GM18909 (cell line): ENCODE results near the gene NCEH1.
"Not testable (repeated sequence)": the region's sequence is repeated elsewhere in the genome, so short reads cannot be mapped to it uniquely, and the experiment has no call there.

ENCODE experiments used
- ATAC-seq: cut with Tn5 transposase; IDR thresholded peaks from one replicate; pipeline ENCODE4 v1.9.1; 2021; ENCODE audit warnings: mild to moderate bottlenecking; ENCODE audit not compliant: unreplicated experiment, poor library complexity

The NCEH1 gene

DNA sequence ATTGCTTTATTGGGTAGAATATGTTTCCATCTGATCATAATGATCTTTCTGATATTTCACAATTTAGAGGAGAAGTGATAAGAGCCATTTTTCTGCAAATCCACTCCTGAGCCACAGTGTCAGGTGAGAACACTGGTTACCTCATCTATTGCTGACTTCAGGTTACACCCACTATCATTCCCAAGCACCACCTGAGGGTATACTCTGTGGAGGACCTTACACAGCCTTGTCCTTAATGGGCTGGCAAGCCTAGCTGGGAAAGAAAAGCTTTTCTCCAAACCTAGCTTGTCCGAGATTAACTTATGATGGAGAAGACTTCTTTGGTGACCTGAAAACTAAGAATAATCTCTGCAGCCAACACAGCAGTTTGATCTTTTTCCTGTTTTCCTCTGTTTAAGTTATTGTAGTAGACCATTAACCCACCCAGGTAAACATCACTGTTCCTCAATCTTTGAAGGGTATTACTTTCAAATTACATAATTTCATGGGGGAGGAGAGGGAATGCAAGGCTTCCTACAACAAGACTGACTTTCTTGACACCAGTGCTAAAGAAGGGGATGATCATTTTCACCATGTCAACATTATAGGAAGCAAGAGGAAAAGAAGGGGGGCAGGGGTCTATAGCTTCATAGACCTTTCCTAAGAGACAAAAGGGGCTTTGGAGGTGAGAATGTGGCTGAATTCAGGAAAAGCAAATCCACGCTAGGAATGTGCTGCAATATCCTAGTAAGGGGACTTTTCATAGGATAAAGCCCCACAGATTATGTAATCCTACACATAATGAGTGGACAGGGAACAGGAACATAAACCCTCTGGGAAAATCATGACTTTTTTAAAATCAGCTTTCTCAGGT is 1.7 kb downstream of the NCEH1 start:
- no peak for ATAC-seq

DNA sequence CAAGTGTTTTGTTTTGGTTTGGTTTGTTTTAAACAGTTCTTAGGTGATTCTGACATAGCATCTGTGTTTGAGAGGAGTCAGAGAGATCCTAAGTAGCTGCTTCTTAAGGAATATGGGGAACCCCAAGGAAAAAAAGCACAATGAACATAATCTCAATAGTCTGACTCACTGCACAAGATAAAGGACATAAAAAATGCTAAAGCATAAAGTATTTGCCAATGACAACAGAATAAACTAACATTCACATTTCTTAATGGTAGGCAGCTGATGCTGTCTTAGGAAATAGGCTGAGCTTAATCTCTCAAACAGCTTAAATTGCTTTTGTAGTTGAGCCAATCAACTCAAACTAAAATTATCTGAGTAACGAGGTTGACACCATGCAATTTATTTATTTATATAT is 2.9 kb downstream of the NCEH1 start:
- no peak for ATAC-seq

DNA sequence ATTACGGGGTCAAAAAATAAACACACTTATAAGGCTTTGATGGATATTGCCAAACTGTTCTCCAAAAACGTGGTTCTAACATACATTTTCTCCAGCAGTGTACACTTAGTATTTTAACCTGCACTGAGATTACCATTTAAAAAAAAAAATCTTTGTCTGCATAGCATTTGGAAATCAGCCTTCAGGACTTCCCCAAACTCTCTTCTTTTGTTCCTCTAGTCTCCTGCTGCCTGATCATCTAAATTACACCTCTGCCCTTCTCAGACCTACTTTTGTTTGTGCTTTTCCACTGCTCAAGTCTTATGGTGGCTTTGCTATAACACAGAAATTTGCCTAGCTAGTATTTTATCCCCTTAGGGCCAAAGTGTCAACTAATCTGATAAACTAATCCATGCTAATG is 3.8 kb downstream of the NCEH1 start:
- no peak for ATAC-seq

DNA sequence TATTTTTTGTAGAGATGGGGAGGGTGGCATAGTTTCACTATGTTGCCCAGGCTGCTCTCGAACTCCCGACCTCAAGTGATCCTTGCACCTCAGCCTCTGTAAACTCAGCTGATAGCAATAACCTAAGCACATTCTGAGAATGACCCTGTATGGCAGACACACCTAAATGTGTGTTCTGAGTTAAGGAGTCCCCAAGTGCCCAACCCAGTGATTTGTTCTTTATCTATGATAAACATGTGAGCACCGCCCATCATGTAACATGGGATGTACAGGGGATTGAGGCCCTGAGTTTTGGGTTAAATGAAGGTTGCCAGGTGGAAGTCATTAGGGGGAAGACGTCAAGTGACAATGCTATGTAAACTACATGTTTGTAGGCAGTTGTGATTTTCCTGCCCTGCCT is 5.7 kb downstream of the NCEH1 start:
- no peak for ATAC-seq

DNA sequence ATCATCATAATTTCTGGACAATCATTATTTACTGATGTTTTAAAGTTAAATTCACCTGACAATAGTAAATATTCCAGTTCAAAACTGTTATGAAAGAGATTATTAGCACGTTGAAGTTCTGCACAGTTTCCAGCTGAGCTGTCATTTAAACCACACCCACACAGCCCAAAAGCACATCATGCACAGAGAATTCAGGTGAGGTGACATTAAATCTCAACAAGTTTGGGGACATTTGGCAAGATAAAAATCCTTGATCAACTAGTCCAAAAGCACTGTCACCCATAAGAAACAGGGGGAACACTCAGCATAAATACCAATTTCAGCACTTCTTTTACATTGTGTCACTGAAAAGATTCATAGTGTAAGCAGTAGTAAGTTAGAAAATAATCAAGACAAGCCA is 6.9 kb downstream of the NCEH1 start:
- no peak for ATAC-seq

DNA sequence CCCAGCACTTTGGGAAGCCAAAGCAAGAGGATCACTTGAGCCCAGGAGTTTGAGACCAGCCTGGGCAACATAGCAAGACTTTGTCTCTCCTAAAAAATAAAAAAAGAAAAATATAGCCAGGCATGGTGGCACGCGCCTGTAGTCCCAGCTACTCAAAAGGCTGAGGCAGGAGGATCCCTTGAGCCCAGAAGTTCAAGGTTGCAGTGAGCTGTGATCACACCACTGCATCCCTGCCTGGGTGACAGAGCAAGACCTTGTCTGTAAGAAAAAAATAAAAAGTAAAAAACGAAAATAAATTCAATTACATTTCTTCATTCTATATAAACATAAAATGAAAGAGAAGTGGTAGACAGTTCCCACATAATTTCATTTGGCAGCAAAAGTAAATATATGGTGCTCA is 8.1 kb downstream of the NCEH1 start:
- not testable (repeated sequence) for ATAC-seq

DNA sequence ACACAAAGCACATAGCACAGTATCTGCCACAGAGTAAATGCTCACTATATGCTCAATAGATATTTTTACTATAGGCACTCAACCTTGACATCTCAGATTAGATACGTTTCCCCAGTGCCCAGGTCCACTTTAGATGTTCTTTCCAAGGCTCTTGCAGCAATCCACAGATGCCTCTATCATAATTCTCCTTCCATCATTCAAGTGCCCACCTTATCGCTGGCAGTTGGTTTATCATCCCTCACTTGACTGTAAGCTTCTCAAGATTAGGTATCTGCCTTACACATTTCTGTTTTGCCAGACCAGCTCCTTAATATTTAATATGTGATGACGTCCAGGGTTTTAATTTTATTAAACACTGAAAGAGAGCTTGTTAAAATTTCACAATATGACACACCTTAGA is 8.6 kb downstream of the NCEH1 start:
- ATAC-seq, result no peak

DNA sequence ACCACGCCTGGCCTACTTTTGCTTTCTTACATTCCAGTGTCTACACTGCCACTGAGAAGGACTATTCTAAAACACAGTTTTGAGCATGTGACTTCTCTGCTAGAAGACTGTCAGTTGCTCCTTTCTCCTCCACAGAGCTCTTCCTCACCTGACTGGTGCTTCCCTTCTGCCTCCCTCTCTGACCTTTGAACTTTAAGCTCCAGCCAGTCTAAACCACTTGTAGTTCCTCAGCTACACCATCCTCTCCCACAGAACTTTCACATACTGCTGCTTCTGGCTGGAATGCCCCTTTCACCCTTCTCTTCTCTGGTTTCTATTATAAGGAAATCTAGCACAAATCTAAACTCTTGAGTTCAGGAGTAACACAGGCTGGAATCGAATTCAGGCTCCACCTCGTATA is 9.1 kb downstream of the NCEH1 start:
- no peak for ATAC-seq

DNA sequence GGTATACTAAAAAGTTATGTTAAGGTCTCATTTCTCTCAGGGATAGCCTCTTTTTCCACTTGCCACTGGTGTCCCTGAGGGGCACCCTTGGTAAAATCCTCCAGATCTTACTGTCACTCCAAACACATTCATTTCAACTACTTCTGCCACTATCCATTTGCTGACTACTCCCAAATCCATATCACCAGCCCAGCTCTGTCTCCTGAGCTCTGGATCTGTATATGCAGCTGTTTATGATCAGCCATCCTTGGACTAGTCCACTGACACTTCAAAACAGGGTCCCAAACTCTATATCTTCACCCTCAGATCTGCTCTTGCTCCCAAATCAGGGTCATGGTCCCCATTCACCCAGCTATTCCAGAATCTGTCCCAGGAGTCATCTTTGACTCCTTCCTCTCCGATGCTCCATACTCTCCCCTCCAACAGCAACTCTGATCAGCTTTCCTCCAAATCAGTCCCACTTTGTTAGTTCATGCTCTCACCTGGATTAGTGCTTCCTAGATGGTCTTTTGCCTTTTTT is 9.9 kb downstream of the NCEH1 start:
- ATAC-seq, result no peak

DNA sequence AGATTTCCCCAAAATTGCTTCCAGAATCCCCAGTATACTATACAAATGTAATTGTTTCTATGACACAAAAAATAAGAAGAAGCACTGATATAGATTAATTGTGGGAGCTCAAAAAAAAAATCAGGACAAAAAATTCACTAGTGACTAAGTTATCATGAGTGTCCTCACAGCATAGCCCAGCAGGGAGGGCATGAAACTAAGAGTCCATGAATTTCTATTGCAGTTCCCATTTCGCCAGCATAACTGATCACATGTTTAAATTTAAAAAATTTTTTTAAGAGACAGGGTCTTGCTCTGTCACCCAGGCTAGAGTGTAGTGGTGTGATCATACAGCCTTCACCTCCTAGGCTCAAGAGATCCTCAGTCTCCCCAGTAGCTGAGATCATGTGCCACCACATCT is 10.6 kb downstream of the NCEH1 start:
- no peak for ATAC-seq

DNA sequence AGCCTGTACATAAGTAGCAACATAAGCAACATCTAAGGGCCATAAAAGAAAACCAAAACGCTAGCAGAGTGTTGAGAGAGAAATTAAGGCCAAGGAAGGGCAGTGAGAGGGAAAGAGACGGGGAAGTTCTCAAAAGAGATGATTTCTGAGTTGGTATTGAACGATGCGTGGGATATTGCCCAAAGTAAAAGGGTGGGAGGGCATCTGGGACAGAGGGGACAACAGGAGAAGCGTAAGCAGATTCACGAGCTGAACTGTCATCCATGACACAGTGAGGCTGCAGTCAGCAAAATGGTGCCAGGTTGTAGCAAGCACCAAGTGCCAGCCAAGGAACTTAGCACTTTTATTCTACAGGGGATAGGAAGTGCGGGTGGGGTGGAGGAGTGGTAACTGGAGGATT is 11.8 kb downstream of the NCEH1 start:
- no peak for ATAC-seq

DNA sequence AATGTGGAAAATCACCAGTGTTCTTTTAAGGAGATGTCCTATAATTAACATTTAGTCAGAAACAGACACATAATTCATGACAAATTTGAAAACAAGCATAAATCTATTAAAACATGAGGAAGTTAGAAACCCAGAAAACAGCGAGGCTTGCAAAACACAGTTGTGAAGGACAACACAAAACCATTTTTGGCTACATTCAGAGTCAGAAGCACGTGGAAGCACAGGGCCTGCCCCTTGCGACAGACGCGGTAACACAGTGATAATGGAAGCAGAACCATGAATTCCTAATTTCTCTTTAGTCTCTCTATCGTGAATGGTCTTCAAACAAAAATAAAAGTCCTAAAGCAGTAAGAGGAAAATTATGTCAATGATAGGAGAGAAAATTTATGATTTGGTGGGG is 12.2 kb downstream of the NCEH1 start:
- no peak for ATAC-seq

DNA sequence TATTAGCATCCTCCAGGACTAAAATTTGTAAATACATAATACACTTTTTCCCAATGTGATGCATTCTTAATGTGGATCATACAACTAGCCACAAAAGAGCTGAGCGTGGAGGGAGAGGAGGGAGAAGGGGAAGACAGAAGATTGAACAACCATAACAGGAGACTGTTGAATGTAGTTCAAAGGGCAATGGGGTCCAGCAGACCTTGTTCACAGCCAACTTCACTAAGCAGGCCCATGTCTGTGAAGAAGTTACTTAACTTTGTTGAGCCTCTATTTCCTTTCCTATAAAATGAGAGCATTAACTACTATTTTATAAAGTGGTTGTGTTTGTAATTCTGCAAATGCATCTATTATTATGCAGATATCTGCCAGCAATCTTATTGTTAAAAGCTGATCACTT is 13.3 kb downstream of the NCEH1 start:
- no peak for ATAC-seq

DNA sequence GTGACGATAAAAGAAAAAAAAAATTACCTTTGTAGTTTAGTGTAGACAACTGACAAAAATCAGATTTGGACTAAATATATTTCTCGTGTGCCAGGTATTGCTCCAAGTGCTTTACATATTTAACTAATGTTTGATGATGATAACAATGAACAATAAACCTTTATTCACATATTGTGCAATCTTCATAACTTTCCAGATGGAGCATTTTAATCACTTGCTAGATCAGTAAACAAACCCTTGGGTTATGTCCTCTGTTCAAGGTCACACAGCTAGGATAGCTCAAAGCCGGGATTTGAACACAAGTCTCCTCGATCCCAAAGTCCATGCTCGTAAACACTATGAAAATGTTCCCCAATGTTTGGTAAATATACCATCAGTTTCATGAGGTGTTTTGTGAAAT is 14.5 kb downstream of the NCEH1 start:
- ATAC-seq, result no peak

DNA sequence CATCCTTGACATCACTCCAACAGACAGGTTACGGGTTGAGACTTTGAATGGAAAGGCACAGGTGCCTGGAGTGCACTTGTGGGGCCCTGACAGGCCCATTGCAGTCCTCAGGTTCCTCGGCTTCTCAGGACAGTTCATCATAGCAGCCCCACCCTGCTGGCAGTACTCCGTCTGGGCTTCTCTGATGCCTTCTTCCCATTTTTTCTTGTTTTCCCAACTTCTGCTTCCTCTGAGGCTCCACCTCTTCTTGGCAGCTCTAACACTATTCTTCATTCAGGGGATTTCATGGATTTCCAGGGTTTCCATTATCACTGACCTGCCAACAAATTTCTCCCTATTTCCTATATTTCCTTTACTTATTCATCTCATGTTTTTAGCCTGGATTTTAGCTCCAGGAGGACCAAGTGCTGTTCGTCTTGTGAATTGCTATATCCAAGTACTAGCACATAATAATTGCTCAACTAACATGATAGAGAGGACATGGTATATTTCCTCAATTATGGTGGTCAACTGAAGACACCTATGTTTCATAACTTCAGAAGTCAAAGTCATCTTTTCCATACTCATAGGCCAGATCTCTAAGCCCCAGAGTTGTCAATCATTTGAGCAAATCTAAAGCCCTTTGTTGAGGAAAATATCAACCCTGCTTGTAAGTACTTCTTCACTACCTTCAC is 16.2 kb downstream of the NCEH1 start:
- ATAC-seq, result no peak

DNA sequence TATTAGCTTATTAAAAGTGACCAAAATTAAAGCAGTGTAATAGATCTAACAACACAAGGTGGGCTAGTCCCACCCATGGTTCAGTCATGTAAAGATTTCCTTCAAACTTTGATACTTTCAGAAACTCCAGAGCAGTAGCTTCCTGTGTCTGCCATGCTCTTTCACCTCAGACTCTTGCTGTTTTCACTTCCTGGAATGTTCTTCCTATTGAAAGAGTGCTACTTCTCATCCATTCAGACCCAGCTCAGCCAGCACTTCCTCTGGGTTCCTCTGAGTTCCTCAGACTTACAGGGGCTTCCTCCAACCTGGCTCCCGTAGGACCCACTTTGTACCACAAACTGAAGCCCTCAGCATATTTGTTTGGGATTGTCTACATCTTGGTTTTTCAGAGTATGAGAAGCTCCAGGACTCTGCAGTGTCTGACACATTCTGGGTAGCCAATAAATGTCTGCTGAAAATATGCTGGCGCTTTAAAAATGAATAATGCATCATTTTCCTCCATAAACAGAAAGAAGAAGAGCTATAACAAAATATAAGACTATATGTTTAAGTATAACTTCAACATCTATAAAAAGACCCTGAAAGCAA is 18.0 kb downstream of the NCEH1 start:
- peak; percentile 86 for ATAC-seq

DNA sequence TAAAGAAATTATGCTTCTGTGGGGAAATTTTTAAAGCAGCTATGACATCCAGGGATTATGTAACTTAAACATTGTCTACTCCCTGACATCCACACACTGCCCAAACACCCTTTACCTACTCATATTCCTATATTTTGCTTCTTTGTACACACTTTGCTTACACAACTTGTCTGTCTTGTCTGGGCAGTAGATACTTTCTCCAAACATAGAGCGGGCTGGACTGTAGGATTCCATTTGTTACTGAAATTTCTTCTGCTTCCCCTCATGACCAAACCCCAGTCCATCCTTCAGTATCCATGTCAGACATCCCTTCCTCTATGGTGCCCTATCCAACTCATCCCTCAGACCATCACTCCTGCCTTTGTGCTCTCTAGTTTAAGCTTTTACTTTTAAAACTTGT is 19.9 kb downstream of the NCEH1 start:
- ATAC-seq, result no peak

DNA sequence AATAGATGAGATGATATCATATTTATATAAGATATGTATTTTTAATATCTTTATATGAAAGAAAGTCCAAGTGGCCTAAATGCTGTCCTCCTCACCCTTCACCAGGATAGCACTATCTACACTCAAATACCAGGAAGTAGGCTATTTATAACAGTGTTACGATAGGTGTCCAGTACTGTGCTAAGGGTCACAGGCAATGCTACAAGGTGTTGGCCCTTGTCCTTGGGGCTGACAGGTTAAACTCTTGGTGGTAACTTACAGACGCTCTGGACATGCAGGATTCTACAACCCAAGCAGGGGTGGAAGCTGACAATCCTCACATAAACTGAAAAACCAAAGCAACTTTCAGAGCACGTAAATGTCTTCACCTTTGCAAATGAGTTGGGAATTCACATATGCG is 22.3 kb downstream of the NCEH1 start:
- ATAC-seq, result no peak

DNA sequence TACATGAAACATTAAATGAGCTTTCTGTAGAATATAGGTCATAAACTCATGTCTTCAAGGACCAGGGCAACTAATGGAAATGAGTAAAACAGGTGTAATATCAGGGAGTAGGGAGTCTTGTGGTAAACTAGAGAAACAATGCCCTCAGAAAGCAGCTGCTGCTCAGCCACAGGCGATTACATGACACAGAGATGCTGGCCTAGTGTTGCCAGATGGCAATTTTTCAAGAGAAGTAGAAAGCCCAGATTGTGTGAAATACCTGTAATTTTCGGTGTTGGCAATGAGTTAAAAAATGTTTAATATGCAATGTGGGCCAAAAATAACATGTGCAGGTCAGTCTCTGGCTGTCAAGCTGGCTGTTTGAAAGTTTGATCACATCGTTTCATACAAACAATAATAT is 23.4 kb downstream of the NCEH1 start:
- no peak for ATAC-seq

DNA sequence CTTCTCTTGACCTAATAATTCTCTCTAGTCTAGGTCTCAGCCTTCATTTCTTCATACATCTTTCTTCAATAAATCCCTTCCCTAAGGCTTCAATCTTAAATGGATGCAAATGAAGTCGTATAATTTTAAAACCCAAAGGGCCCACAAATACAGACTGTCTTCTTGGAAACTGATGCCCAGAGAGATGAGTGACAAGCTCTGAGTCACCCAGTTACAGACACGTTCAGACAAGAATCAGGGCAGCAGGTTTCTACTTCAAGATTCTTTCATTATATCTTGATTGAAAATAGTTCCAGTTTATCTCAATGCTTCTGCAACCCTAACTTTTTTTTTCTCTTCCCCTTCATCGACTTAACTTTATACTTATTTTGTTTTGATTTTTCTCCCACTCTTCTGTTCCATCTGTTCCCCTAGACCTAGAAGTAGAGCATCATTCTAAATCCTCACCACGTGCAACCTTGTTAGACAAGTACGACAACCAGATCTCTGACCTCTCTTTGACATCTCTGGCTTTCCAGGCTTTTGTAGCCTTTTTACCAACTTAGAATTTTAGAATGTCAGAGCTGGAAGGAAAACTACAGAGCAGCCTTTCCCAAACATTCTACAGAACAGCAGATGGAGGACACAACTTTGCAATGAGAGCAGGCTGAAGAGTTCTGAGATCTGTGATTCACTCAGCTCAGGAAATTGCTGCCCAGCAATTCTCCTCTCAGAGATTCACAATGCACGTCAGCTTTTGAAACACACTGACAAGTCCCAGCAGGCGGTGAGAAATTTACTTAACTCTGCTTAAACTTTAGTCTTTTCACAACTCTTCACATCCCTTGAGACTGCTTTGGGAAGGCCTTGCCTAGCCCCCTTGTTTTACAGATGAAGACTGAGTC is 25.3 kb downstream of the NCEH1 start:
- no peak for ATAC-seq
